ENCODE measurements around the gene PIK3R5.

PIK3R5 gene

DNA sequence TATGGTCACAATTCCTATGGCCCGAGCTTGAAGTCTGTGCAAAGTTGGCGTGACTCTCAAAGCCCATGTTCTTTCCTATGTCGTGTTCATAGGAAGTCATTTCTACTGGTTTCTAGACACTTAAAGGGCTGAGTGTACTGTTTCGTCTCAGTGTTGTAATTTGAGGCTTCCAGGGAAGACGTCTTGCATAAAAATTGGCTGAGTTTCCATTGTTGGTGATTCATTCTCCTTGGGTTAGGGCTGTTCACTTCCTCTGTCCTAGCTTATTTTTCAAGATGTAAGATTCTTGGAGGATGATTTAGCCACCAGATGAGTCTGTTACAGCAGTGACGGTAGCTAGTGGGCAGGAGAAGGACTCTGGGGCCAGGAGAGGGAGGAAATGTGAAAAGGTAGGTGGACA, 43.1 kb downstream of the PIK3R5 start:
- TF ChIP-seq, protein P1, sequence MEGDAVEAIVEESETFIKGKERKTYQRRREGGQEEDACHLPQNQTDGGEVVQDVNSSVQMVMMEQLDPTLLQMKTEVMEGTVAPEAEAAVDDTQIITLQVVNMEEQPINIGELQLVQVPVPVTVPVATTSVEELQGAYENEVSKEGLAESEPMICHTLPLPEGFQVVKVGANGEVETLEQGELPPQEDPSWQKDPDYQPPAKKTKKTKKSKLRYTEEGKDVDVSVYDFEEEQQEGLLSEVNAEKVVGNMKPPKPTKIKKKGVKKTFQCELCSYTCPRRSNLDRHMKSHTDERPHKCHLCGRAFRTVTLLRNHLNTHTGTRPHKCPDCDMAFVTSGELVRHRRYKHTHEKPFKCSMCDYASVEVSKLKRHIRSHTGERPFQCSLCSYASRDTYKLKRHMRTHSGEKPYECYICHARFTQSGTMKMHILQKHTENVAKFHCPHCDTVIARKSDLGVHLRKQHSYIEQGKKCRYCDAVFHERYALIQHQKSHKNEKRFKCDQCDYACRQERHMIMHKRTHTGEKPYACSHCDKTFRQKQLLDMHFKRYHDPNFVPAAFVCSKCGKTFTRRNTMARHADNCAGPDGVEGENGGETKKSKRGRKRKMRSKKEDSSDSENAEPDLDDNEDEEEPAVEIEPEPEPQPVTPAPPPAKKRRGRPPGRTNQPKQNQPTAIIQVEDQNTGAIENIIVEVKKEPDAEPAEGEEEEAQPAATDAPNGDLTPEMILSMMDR (conservative IDR thresholded peaks at IDR 0.05; ENCODE audit: low read depth, low read length): no peak
- H2AFZ ChIP-seq (ENCODE audit: low read depth): no peak overlapping the region
- H4K20me1 ChIP-seq (ENCODE audit: insufficient read depth): no peaks in the 10 kb centered on the region
- H3K4me1 ChIP-seq (ENCODE audit: low read depth, poor library complexity, severe bottlenecking): peaks cover 9% of the 10 kb centered on the region
- no peak overlapping the region for H3K27ac ChIP-seq
- no peak overlapping the region for H3K4me3 ChIP-seq (IDR thresholded peaks at IDR 0.05; ENCODE audit: insufficient read depth, low read depth, low read length)
- H3K79me2 ChIP-seq (ENCODE audit: insufficient read depth, low read depth): no peaks in the 10 kb centered on the region
- no peak overlapping the region for H3K4me2 ChIP-seq
- H3K36me3 ChIP-seq (ENCODE audit: insufficient read depth): no peaks in the 10 kb centered on the region
- H3K9ac ChIP-seq: no peak overlapping the region
- H3K27me3 ChIP-seq (ENCODE audit: insufficient read depth, low read depth): no peaks in the 10 kb centered on the region

DNA sequence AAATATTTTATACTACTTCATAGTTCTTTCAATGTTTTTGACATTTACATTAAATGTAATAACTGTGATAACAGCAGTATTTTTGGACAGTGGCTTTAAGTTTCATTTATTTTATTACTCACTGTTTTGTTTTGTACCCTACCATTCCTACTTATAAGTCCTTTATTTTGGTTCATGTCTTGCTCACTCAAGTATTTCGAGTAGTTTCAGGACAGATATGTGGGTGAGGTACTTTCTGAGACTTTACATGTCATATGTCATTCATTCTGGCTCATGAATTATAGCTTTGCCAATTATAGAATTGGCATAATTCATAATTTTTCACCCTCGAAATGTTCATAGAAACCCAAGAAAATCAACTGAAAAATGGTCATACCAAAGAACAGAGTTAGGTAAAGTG, 44.4 kb downstream of the PIK3R5 start:
- TF ChIP-seq, protein P1 (conservative IDR thresholded peaks at IDR 0.05; ENCODE audit: low read depth, low read length): no peak
- no peak overlapping the region for H2AFZ ChIP-seq (ENCODE audit: low read depth)
- H3K79me2 ChIP-seq (ENCODE audit: insufficient read depth, low read depth): no peaks in the 10 kb centered on the region
- no peak overlapping the region for H3K27ac ChIP-seq
- no peak overlapping the region for H3K4me3 ChIP-seq (IDR thresholded peaks at IDR 0.05; ENCODE audit: insufficient read depth, low read depth, low read length)
- no peaks in the 10 kb centered on the region for H3K36me3 ChIP-seq (ENCODE audit: insufficient read depth)
- no peak overlapping the region for H3K4me2 ChIP-seq
- peaks cover 9% of the 10 kb centered on the region for H3K4me1 ChIP-seq (ENCODE audit: low read depth, poor library complexity, severe bottlenecking)
- no peaks in the 10 kb centered on the region for H4K20me1 ChIP-seq (ENCODE audit: insufficient read depth)
- H3K27me3 ChIP-seq (ENCODE audit: insufficient read depth, low read depth): no peaks in the 10 kb centered on the region
- no peak overlapping the region for H3K9ac ChIP-seq

DNA sequence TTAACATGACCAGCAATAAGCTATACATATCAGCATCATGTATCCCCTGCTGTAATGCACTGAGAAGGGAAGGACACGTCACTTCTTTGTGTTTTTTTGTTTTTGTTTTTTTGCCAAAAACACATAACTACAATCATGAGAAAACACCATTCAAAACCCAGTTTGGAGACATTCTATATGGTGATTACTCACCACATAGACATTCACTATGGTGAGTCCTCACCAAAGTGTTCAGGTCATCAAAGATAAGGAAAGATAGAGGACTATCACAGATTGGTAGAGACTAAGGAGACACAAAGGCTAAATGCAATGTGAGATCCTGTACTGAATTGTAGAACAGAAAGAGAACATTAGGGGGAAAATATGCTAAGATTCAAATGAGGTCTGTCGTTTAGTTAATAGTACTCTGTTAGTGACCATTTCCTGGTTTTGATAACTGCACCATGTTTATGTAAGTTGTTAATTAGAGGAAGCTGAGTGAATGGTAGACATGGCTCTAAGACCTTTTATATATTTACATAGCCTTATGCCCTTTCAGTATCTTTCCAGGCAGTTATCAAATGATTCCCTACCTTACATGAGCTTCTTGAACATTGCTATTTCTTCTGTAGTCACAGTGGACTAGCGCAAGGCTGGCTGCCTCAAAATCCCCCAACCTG, 46.6 kb downstream of the PIK3R5 start:
- TF ChIP-seq, protein P1 (conservative IDR thresholded peaks at IDR 0.05; ENCODE audit: low read depth, low read length): no peak
- Histone ChIP-seq H3K27me3 (ENCODE audit: insufficient read depth, low read depth) (no peaks in the 10 kb centered on the region), H3K4me1 (ENCODE audit: low read depth, poor library complexity, severe bottlenecking) (peaks cover 4% of the 10 kb centered on the region), H3K9ac (no peak overlapping the region), H4K20me1 (ENCODE audit: insufficient read depth) (no peaks in the 10 kb centered on the region), H3K4me3 (IDR thresholded peaks at IDR 0.05; ENCODE audit: insufficient read depth, low read depth, low read length) (no peak overlapping the region), H2AFZ (ENCODE audit: low read depth) (no peak overlapping the region), H3K79me2 (ENCODE audit: insufficient read depth, low read depth) (no peaks in the 10 kb centered on the region), H3K27ac (no peak overlapping the region), H3K4me2 (no peak overlapping the region), H3K36me3 (ENCODE audit: insufficient read depth) (no peaks in the 10 kb centered on the region)

DNA sequence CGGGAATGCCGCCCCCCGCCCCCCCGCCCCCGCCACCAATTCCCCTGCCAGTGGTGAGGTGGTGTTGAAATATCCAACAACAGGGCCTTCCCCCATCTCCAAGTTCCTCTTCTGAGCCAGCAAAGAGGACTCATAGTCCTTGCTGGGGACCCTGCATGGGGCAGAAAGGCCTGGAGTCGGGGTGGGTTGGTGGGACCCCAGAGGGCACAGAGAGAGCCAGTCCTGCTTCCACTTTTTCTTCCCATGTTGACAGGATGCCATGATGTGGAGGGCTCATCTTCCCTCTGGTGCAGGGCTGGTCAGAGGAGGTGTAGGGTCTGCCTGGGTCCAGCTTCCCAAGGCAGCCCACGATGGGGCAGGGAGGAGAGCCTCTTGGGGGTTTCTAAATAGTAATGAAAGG, 49.0 kb downstream of the PIK3R5 start:
- H3K9ac ChIP-seq: no peak overlapping the region
- no peaks in the 10 kb centered on the region for H3K4me1 ChIP-seq (ENCODE audit: low read depth, poor library complexity, severe bottlenecking)
- no peaks in the 10 kb centered on the region for H3K79me2 ChIP-seq (ENCODE audit: insufficient read depth, low read depth)
- H2AFZ ChIP-seq (ENCODE audit: low read depth): no peak overlapping the region
- no peaks in the 10 kb centered on the region for H3K27me3 ChIP-seq (ENCODE audit: insufficient read depth, low read depth)
- no peaks in the 10 kb centered on the region for H3K36me3 ChIP-seq (ENCODE audit: insufficient read depth)
- H4K20me1 ChIP-seq (ENCODE audit: insufficient read depth): no peaks in the 10 kb centered on the region
- H3K27ac ChIP-seq: no peak overlapping the region
- H3K4me3 ChIP-seq (IDR thresholded peaks at IDR 0.05; ENCODE audit: insufficient read depth, low read depth, low read length): no peak overlapping the region
- H3K4me2 ChIP-seq: no peak overlapping the region
- TF ChIP-seq, protein P1 (conservative IDR thresholded peaks at IDR 0.05; ENCODE audit: low read depth, low read length): no peak

Data from KMS-11 (cell line).